ENCODE measurements around the gene GAS2. TPM values are rescaled to one million over a fixed set of nuclear protein-coding genes. Genes with fewer than 3 reads are reported as not detected.

The GAS2 gene
- total RNA-seq, 1 experiment from 2014 or later, result 1.2 TPM

DNA sequence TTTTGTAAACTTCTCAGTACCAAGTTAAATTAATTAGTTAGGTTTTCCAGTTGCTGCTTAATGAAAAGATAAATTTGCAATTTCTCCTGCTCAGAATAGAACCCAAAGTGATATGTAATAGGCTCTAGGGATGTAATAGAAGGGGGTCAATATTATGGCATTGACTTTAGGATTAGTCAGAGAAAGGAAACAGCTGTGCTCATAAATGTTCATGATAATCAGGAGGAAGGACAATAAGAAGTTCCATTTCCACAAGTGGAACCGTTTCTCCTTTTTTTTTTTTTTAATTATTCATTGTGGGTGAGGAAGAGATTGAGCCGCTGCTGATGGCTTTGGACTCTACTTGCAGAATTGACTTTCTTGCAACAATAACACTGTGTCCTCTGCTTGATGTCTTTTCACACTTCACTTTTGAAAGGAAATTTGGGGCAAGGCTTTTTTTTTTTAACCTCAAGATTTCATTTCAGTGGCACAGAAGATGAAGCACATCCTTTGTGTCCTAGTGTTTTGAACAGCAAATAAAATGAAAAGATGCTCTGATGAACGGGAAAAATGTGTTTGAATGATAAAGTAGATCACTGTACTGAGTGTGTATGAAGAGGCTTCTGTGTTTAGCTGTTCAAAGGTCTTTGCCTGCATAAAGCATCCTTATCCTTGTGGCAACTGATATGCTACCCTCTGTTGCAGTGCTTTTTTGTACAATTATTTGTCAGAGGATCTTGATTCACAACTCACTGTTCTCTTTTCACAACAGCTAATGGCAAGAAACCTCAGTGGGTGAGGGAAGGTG is 62.4 kb downstream of the GAS2 start:
- DNase-seq (ENCODE audit: low read depth), result no peak

DNA sequence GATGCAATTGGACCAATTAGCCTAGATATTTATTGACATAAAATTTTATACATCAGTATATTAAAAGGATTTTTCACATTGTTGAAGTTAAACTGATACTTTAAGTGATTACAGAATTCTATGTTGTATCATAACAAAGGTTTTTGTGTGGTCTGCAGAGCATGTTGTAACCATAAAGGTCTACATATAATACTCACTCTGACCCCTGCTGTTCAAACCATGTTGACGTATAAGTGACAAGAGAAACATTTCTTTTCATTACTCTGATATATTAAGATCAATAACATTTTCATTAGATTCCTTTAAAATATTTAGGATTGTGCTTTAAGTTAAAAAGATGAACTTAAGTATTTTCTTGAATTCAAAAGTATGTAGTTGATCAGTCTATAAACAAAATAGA is 63.9 kb downstream of the GAS2 start:
- DNase-seq (ENCODE audit: low read depth), result peak; percentile 2

DNA sequence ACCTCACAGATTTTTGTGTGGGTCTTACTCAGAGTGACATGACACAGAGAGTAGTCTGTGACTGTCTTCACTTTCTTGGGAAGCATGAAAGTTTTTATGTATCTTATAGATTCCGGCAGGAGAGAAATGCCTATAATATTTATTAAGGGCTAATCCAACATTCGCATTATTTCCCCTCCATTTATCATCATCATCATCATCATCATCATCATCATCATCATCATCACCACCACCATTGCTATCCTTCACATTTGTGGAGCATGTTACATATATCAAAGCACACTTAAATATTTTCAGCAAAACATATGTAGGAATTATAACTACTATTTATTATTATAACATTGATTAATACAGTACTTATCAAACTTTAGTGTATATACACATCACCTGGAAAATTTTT is 66.2 kb downstream of the GAS2 start:
- DNase-seq (ENCODE audit: low read depth), result no peak

DNA sequence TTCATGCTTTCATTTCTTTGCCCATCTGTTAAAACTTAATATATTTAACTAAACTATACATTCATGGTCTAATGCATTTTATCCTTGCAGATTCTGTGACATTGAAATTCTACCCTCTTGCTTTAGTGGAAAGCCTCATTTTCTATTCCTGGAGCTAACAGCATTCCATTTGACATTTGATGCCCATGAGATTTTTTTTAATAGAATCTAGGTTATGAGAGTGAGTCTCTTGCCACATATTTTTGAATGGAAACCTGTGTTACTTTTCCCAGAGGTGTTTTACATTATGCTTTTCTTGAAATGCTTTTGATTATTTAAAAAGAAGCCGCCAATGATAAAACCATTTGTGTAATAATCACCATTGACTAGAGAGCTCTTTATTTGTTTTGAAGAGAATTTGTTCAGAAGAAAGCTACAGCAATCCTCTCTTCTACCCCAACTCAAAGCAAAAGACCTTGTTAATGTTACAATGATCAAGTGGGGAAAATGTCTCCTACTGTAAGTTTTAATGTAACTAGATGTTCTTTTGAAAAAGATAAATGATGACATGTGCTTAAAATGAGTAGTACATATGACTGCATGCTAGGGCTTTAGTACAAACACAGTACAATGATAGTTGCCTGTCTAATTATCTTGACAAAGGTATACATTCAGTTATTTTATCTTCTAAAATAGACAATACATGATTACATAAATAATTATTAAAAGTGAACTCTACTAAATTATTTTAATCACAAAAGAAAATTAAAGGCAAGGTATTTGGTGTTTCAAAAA is 67.3 kb downstream of the GAS2 start:
- DNase-seq (ENCODE audit: low read depth), result no peak

DNA sequence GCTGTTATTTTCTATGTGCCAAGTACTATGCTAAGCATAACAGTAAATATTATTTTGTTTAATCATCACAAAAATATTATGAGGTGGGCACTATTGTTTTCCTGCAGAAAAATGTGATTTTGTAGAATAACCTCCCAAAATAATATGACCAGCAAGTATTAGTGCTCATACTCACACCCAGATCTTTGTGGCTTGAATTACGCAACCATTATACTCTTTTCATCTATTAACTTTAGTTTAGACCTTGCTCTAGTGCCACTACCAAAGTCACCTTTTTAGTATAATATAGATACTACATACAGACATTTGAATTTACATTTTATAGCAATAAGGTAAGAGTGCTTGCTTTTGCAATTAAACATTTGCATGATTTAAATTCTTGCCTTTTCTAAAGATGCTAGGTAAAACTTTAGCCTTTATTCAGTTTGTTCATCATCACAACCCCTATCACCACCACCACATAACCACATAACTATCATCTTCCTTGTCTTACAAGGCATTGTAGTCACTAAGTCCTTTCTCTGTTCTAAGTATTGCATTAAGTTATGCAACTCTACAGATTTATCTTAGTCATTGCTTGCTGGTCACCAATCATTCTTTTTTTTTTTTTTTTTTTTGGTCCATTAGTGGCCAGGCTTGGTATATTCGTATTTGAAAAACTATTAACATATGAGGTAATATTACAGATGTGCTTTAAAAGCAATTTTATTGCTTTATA is 68.4 kb downstream of the GAS2 start:
- DNase-seq (ENCODE audit: low read depth), result no peak

DNA sequence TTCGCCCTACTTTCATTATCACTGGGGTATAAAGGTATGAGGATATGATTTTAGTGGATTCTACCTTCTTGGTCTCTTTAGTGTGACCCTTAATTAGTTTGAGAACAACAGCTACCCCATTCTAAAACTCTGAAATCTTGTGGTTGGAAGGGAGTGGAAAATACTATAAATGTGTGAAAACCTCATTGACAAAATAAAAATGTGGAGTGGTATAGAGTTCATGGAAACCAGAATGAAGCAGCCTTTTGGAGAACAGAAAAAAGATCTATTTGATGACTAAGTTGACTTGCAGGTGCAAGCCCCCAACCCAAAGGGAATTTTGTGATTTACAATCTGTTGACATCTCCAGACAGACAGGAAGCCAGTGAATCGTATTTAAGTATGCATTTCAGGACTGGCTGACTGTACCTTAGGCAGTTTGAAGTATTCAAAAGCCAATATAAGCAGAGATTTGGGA is 75.8 kb downstream of the GAS2 start:
- DNase-seq (ENCODE audit: low read depth), result no peak

DNA sequence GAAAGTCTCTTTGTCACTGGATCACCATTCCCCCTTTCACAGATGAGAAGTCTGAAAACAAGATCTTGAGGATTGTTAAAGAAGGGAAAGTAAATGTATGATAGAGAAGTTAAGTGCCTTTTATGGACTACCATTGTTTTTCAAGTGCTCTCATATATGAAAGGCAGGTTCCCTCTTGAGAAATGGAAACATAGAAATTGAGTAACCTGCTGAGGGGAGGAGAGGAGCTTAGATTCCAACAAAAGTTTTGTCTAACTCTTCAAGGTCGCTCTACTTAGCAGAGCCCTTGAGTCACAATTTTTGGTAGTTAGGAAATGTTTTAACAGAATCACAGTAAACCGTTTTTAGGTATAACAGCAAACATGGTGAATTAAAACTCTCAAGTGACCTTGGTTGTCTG is 83.1 kb downstream of the GAS2 start:
- no peak for DNase-seq (ENCODE audit: low read depth)

DNA sequence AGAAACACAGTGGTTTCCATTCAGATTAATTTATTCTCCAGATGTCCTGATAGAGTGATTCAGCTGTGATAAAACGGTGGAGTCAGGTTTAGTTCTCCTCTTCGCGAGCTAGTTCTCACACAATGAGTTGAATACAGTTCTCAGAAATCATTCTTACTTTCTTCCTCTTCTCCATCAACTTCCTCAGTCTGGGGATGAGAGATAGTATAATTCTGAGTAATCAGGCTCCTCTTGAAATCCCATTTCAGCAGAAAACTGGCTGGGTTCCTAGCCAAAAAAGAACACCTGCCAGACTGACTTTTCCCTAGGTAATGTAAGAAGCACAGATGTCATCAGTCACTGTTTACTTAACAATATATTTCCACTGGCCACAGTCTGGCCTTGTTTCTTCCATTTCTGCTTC is 86.5 kb downstream of the GAS2 start:
- DNase-seq (ENCODE audit: low read depth), result no peak

DNA sequence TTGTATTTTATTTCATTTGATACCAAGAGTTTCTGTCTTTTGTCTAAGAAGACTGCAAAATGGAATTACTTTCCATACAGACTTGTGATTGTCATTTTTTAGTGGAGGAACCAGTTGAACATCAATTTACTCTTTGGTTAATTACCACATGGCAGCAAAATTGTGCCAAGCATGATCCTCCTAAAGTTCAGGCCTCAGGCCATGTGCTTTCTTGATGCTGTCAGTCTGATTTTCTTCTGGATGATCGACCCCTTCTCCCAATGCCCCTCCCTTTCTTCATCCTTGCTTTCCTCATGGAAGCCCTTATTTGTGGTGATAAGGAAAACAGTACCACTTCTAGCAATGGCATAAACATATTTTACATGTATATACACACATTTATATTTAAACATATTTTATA is 87.0 kb downstream of the GAS2 start:
- no peak for DNase-seq (ENCODE audit: low read depth)

DNA sequence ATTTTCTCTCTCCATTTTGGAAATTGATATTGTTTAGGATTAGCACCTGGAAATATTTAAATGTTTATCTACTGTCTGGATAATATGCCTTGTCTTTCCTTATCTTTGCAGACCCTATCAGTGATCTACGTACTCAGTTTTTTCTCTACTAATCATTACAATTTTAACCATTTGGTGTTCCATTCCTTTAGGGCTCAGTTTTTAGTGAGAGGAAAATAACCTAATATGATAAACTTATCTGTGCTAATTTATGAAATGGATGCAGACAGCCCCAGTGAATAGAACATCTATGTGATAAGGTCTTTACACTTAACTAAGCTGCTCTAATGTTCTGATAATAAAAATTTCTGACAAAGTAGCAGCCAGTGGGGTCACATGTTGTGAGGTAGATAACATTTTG is 94.7 kb downstream of the GAS2 start:
- no peak for DNase-seq (ENCODE audit: low read depth)

DNA sequence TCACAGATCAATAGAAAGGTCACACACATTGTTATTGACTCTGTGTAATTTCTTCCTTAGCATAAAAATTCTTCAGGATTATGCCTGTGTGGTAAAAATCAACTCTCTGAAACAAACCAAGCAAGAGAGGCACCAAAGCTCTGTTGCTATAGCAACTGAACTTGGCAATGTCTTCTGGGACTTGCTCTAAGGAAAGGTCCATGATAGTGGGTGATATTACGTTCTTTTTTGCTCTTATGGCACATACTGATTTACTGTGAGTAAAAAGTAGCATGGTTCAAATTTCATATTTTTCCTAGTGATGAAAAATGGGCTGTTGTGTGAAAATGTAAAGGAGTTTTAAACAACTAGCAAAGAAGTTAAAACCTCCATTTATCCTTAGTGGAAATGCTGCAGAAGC is 96.8 kb downstream of the GAS2 start:
- DNase-seq (ENCODE audit: low read depth), result no peak

DNA sequence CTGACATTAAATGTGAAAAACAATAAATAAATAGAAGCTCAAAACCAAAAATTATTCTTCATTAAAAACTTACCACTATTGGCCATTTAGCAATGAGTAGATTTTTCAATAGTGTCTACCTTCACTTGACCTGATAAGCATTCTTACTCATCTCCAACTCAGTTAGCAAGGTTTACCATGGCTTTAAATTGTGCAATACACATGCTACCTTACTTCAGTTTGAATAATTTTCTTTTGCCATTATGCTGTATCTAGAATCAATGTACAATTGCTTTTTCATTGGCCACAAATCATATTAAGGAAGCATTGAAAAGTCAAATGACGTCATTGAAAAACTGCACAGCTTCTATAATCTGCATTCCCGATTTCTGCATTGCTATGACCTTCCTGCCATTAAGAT is 98.3 kb downstream of the GAS2 start:
- no peak for DNase-seq (ENCODE audit: low read depth)

DNA sequence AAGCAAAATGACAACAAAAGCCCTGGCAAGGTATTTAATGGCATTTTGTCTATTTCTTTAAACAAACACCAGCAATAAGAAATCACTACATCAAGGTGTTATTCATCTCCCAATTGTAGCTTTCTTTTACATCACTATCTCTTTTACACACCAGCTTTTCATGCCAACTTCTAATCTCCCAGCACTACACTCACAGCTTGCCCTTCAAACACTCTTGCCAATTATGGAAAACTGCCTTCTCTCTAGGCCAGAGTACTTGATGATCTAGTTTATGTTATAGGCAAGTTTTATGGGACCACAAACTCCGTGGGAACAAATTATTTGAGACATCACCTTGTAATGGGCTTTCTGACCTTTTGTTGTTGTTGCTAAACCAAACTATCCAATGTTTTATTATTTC is 101.9 kb downstream of the GAS2 start:
- DNase-seq (ENCODE audit: low read depth), result no peak

DNA sequence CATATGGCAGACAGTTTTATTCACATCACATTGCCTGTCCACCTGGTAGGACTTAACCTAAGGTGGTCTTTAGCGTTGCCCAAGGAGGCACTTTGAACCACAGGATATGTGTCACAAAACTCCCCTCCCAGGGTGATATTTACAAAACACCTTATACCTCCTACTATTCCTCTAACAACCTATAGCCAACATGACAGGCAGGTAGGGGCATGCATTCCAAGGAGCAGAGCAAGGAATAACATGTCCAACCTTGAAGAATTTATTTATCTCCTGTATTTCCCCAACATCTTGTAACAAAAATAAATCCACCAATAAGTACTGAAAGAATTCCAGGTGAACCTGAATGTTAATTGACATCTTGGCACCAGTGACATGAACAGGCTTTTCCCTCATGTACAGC is 102.7 kb downstream of the GAS2 start:
- DNase-seq (ENCODE audit: low read depth), result no peak

DNA sequence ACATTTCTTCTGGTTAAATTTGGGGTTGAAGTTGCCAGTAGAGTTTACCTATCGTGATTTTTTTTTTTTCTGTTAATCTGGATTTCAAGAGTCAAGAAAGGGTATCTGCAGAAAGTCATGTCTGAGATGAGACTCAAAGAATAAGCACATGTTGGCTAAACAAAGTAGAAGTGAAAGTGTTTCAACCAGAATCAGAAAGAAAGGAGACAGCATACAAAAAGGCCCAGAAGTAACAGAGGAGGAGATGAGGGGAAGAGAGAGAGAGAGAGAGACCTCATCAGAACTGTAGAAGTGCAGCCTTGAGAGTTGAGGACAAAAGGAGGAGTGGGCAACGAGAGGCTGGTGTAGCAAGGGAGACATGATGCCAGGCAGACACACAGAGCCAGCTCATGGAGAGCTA is 108.3 kb downstream of the GAS2 start:
- DNase-seq (ENCODE audit: low read depth), result no peak

DNA sequence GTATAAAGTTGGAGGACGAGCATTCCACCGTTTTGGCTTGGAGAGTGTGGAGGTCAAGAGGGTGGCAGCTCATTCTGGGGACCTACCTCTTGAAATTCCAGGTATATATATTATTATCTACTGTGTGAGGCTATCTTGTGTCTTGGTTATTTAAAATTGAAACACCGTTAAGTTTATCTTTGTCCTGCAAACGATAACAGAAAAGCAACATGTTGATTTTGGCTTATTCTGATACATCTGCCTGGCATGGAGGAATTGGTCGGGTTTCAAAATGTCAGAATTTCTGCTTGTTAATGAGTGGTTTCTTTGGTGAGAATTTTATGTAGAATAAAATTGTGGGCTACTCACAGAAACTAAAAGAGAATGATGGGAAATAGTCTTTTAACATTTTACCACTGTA is 108.8 kb downstream of the GAS2 start:
- DNase-seq (ENCODE audit: low read depth), result no peak

DNA sequence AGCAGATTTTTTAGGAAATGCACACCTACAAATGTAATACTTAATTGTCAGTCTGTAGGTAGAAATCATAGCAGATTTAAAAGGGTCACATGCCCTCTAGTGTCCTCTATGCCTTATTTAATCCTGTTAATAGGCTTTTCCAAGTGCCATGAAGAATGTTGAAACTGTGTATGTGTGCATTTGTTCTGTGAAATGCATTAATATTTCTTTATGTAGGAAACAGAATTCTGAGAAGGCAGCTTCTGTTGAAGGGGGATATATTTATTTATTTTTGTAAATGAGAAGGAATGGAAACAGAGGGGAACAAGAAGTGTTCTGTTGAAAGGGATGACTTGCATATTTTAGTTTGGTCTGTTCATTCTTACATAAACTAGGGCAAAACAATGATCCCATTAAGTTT is 112.2 kb downstream of the GAS2 start:
- DNase-seq (ENCODE audit: low read depth), result no peak

DNA sequence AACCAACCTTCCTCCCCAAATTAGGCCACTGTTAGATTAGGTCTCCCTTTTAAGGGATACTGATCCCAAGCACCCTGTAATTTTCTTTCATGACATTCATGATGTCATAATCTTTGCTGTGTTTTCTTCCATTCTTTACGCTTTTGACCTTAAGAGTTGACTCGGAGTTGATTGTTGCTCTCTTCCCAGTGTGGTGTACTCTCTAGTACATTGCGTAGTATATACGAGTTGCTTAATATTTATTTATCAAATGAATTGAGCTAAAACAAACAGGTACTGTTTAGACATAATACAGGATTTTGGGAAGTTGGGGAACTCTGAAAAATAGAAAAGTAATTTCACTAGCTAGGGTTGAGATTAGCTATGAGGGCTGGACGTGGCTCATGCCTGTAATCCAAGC is 113.4 kb downstream of the GAS2 start:
- no peak for DNase-seq (ENCODE audit: low read depth)

DNA sequence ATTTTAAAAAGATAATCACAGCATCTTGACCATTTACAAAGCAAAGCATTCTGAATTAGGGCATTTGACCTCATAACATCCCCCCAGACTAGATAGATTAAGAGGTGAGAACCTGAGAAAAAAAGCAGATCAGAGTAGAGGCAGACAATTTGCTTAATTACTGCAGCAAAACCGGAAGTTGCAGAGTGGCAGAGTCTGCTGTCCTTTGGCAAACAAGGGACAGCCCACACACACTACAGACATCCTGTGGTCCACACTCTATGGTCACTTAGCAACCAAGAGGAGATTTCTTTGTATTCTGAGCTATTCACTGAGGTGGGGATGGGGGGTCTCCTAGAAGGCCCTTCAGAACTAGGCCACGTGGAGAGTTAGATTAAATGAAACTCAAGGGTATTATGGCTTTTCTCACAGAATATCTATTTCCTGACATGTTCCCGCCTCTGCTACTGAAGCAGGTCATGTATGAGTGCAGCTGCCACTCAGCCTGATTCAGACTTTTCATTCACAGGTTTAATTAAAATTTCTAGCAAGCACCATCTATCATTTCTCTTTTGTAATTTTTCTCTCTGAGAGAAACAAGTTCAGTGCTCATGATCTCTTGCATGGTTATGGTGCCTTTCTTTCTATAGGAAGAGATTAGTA is 114.7 kb downstream of the GAS2 start:
- DNase-seq (ENCODE audit: low read depth), result no peak

DNA sequence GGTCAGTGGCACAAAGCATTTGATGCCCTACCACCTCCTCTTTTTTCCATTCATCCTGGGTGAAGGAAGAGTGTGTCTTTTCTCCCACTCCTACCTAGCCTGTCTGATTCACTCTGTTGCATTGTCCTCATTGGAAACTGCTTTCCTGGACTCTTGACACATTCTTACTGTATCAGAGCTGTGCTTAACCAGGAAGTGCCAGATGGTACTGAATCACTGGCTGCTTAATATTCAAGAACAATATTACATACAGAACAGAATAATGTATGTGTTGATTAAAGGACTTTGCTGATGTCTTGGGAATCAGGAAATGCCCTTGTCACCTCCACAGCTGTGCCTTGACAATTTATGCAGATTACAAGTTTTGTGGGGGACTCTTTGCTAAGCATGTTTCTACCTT is 118.8 kb downstream of the GAS2 start:
- DNase-seq (ENCODE audit: low read depth), result peak; percentile 27

DNA sequence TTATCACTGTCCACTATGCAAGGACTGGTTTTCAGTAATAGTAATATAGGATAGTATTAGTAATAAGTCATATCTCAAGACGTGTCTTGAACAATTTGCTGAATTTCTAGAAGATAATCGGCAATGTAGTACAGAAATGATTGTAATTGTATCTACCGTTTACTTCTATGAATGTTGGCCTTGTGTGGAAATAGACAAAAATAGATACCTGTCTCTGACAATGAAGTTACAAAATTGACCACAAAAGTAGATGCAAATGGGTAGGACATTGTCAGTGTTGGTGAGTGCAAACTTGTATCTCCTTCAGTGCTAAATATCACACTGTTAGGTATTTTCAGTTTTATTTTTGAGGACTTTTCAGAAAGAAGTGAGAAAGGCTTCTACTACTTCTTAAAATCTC is 120.1 kb downstream of the GAS2 start:
- DNase-seq (ENCODE audit: low read depth), result no peak

DNA sequence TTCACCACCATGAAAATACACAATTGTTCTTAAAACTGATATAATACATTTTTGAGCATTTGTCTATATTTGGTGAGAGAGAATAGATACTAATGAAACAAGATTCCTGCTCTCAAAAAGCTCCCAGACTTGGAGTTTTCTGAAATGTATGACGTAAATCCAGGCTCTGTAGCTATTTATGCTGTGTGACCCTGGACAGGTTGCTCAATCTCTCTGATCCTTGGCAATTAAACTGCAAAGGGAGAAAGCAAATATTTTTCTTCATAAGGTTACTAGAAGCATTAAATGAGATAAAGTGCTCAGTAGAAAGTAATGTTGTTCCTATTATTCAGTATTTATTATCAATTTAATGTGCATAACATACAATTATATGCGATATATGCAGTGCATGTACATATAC is 120.6 kb downstream of the GAS2 start:
- DNase-seq (ENCODE audit: low read depth), result no peak
